Right ventricle myocardium inferior (tissue), 1 donor: ENCODE results near the gene STK25. TPM values are rescaled to one million over a fixed set of nuclear protein-coding genes. Genes with fewer than 3 reads are reported as not detected.

ENCODE experiments used
- ATAC-seq: fragments of 200-7000 bp; cut with Tn5 transposase; one replicate; pipeline ENCODE4 v1.9.1; 2020; ENCODE audit warnings: mild to moderate bottlenecking, moderate library complexity
- DNase-seq: peaks from one replicate; pipeline ENCODE4 v3.0.0; 2021; ENCODE audit errors: missing footprints
- intact Hi-C: fragments of 100-400 bp; cut with DNase I; formaldehyde crosslinking; loops from one replicate; pipeline ENCODE4 v1.11.0; 2022
- long read RNA-seq: library from polyadenylated mRNA; unstranded; transcript quantifications from one replicate; pipeline ENCODE4 v2.0.0, GENCODE V29; 2021
- total RNA-seq: library from RNA; stranded (reverse); fragmentation: NEBNext Ultra II Directional; extraction: Animal tissue kit (Norgen Biotek cat#: 25700); gene quantifications from one replicate; pipeline ENCODE4 v1.2.1, GENCODE V29; 2021
- donor health status: DM: no; HTN: yes; CAD: no; lungs with severe emphysema.

The STK25 gene
- 97.4 TPM for total RNA-seq
- long read RNA-seq, full-length matches to known transcripts = 112 of 148 reads
- long read RNA-seq, partial matches to known transcripts = 12 of 148 reads
- long read RNA-seq, other reads (novel, unspliced or antisense) = 24 of 148 reads

- DNase-seq = peak; percentile 99
- intact Hi-C loops = loop anchor here (5.0 kb wide), 3 partner anchors 104 to 191 kb away; partner anchors contain the start of genes FARP2, HDLBP and SEPTIN2
These were observed at the start of gene STK25 for GRCh38 chr2:241508240-241509154. Gene STK25 (minus strand): TSS chr2:241508584. CDS start chr2:241508035, 549 bp downstream.

DNA sequence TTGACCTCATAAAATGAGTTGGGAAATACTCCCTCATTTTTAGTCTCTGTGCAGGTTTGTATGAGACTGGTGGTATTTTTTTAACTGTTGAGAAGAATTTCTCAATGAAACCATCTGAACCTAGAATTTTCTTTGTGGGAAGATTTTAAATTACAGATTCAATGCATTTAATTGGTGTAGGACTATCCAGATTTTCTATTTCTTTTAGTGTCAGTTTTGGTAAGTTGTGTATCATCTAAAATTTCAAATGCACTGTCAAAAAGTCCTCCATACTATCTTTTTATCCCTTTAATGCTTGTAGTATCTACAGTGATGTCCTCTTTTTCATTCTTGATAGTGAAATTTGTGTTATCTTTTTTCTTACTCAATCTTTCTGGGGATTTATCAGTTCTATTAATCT, 48.4 kb upstream of the STK25 start:
- intact Hi-C loops = no loop called here
- DNase-seq (no peak), ATAC-seq (no peak)

More at GRCh38 chr2:241508240-241509154, at the start of gene STK25:
- ATAC-seq = peak; percentile 98

- no peak for ATAC-seq
- intact Hi-C loops = no loop called here
- no peak for DNase-seq
These were observed 47.3 kb upstream of the STK25 start for GRCh38 chr2:241555711-241556110.

- intact Hi-C loops = no loop called here
- no peak for DNase-seq
- ATAC-seq = no peak
These were observed 46.4 kb upstream of the STK25 start for GRCh38 chr2:241554610-241555322.

DNA sequence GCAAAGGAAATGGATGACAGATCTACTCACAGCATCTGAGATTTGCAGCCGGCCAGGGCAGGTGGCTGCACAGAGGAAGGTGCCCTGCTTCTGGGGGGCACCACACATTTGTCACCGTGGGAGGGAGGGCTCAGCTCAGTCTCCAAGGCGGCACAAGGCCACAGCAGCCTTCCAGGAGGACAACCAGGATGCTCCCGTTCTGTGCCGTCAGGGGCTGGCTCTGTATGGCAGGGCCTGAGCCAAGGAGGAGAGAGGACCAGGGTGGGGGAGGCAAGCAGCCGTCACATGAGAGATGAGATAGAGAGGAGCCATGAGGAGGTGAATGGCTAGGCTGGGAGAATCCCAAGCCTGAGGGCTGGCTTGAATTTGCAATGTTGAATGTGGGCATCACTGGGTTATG, 45.6 kb upstream of the STK25 start:
- ATAC-seq (no peak), DNase-seq (no peak)
- intact Hi-C loops = no loop called here

- intact Hi-C loops = no loop called here
- DNase-seq = no peak
These were observed 45.1 kb upstream of the STK25 start for GRCh38 chr2:241553512-241553830.

GRCh38 chr2:241551998-241552737, 43.8 kb upstream of the STK25 start:
- intact Hi-C loops = no loop called here
- ATAC-seq = peak; percentile 36
- DNase-seq = no peak

More at GRCh38 chr2:241553512-241553830, 45.1 kb upstream of the STK25 start:
- ATAC-seq = no peak

GRCh38 chr2:241551599-241551997, 43.2 kb upstream of the STK25 start:
- no peak for DNase-seq
- intact Hi-C loops = no loop called here

GRCh38 chr2:241550616-241551580, 42.5 kb upstream of the STK25 start:
- ATAC-seq (no peak), DNase-seq (no peak)
- intact Hi-C loops = no loop called here

More at GRCh38 chr2:241551599-241551997, 43.2 kb upstream of the STK25 start:
- no peak for ATAC-seq

GRCh38 chr2:241548451-241548835, 40.1 kb upstream of the STK25 start:
- DNase-seq = no peak
- no peak for ATAC-seq
- intact Hi-C loops = no loop called here

- DNase-seq (no peak), ATAC-seq (no peak)
- intact Hi-C loops = no loop called here
These were observed 39.5 kb upstream of the STK25 start for GRCh38 chr2:241547781-241548450.

GRCh38 chr2:241546771-241547498, 38.6 kb upstream of the STK25 start:
- no peak for ATAC-seq
- no peak for DNase-seq
- intact Hi-C loops = no loop called here

DNA sequence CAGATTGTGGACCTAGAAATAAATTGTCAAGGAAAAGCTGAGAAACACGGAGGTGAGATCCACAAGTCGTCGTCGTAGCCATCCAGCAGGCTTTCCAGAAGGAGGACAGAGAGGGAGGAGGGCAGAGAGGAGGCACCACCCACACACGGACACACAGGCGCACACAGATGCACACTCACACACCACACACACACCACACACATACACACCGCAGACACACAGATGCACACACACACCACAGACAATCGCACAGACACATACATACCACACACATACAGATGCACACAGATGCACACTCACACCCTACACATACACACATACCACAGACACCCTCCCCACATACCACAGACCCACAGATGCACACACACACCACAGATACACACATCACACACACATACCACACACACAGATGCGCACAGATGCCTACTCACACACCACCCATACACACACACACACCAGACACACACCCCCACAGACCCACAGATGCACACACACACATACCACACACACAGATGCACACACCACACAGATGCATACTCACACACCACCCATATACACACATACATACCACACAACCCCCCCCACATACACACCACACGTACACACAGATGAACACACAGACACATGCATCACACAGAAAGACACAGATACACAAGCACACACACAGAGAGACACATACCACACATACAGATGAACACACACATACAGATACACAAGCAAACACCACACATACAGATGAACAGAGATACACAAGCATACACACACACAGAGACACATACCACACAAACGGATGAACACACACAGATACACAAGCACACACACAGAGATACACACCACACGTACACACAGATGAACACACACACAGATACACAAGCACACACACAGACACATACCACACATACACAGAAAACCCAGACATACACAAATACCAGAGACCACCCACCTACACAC, 37.4 kb upstream of the STK25 start:
- ATAC-seq (no peak), DNase-seq (no peak)
- intact Hi-C loops = no loop called here

DNA sequence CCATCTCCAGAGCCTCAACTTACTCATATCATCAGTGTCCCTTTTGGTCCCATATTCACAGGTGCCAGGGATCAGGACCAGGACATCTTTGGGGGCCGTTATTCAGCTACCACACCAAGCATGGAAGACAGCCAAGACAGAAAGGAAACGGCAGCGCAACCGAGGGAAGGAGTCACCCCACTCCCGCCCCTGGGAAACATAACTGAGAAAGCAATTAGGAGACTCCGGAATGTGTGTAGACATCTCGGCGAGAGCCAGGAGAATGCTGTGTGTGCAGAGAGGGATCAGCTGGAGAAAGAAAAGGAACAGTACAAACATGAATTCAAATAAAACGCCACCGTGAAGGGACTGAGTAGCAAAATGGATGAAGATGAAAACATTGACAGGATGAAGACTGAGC, 36.7 kb upstream of the STK25 start:
- DNase-seq (no peak), ATAC-seq (no peak)
- intact Hi-C loops = no loop called here

DNA sequence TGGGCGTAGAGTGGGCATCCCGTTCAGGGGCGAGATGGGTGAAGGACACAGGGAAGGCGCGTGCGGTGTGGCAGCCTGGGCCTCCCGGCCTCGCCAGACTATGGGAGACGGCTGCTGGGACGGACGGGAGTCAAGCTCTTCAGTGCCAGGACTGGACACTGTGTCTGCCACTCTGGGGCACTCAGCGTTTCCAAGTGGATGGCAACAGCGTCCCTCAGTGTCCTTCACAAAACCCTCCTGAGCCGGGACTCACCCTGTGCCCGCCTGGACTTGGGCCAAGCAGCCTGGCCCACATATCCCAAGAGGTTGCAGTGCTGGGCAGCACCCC, 33.9 kb upstream of the STK25 start:
- DNase-seq (no peak), ATAC-seq (peak; percentile 49)
- intact Hi-C loops = no loop called here
